SHP77 treated with DMSO at 0.1 percent for 48 hours (cell line): Measurements from ENCODE around the gene LCE1A.

Experiments
- DNase-seq: peaks from one replicate; lab custom pipeline; 2025; lab: John Stamatoyannopoulos, UW

LCE1A gene

DNA sequence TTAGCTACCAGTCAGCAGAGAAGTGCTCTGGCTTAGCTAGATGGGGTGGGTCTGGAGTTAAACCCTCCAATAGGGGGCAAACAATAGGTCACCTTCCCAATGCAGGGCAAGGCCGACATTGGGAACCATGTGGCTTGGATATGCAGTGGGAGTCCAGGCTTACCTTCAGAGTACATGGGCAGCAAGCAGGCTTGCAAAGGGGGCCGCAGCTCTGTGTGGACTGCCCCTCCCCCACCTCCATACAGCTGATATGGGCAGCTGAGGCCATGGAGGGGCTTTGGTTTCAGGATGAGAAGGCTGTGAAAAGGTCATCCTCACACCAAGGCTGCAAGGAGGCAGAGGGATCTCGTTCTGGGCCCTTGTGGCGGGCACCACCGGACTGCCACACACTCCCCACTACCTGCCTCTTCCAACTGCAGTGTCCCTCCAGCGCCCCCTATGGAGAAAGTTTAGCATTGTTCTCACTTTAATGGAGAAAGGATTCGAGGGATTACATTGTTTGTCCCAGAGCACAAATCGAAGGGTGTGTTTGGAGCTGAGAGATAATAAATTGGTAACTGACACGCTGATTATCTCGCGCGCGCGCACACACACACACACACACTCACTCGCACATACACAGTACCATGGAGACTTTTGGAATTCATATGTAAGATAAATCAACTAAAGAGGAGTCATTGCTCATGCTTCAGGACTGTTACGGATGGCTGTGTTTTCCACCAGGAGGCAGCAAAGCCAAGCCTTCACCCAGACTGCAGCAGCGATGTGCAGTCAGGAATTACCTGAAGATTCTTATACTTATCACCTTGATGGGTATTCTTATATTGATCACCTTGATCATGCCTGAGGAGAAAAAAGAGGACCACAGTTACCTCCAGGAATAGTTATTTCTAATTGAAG lies 43.8 kb downstream of the LCE1A start:
- peak; percentile 55 for DNase-seq

DNA sequence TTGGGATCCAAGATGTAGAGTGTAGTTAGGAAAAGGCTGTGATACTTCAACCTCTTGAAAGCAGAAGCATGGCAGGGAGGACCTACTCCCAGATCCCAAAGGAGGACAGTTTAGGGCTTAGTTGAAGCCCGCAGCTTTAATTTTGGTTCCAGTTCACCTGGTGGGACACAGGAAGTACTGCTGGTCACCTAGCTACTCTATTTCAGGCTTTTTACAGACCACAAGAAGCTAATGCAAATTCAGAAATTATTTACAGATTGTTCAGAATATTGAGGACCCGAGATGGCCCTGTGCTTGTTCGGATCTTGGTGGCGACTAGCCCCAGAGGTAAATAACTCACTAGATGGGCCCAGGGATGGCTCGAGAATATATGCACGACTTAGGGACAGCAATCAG lies 44.5 kb downstream of the LCE1A start:
- DNase-seq = no peak

DNA sequence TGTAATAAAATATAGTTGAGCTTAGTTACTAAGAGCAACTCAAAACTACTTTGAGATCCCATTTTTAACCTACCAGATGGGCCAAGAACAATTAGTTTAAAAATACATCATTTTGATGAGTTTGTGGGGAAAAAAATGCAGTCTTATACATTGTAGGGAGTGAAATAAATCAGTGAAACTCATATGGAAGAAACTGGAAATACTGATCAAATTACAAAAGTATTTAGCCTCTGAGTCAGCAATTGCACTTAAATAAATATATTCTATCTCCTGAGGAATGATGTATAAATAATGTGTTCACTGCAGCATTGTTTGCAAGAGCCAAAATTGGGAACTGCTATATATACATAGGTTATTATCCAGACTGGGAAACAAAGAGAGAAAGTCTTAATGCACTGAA lies 46.2 kb downstream of the LCE1A start:
- no peak for DNase-seq

DNA sequence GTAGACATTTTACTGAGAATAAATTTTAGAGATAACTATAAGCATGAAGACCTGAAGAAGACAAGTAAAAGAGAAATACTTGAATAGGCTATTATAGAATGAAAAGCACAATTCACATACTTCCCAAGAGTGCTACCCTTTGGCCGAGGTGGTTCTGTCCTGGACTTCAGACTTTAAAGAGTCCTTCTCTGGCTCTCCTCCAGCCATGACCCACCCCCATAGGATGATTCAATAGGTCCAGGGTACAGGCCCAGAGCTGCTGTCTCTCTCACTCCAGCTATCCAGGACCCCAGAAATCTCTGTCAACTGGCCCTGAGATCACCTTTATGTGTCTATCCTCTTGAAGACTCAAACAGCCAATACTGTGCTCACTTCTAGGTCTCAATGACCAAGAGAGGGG lies 49.6 kb downstream of the LCE1A start:
- no peak for DNase-seq
